WERI-Rb-1 (cell line): Measurements from ENCODE around the gene SASH1.
"Not testable (repeated sequence)": the region's sequence is repeated elsewhere in the genome, so short reads cannot be mapped to it uniquely, and the experiment has no call there.

Experiments used
- DNase-seq: peaks from one replicate; pipeline ENCODE4 v3.0.0-alpha.2; 2020
- H3K27ac ChIP-seq: fragments of 250-450 bp; sonication (Bioruptor Pico); 2 replicates; pipeline ENCODE4 v1.5.1; 2020; ENCODE audit warnings: mild to moderate bottlenecking, moderate library complexity
- H3K27me3 ChIP-seq: fragments of 250-450 bp; sonication (Bioruptor Pico); 2 replicates; pipeline ENCODE4 v1.5.1; 2021; ENCODE audit warnings: mild to moderate bottlenecking, low read depth, moderate library complexity; ENCODE audit not compliant: insufficient read depth, severe bottlenecking
- H3K36me3 ChIP-seq: fragments of 250-450 bp; sonication (Bioruptor Pico); 2 replicates; pipeline ENCODE4 v1.5.1; 2020; ENCODE audit warnings: mild to moderate bottlenecking, moderate library complexity
- H3K4me3 ChIP-seq: 2 replicates; pipeline ENCODE4 v1.5.1; 2011; ENCODE audit warnings: low read depth, mild to moderate bottlenecking, control low read depth, low read length
- H3K9me3 ChIP-seq: fragments of 250-450 bp; sonication (Bioruptor Pico); 2 replicates; pipeline ENCODE4 v1.5.1; 2021; ENCODE audit warnings: mild to moderate bottlenecking, moderate library complexity; ENCODE audit not compliant: severe bottlenecking
- CTCF ChIP-seq: IDR thresholded peaks from 2 replicates; pipeline ENCODE4 v1.5.1; 2011; ENCODE audit warnings: low read depth, mild to moderate bottlenecking, control low read depth, inconsistent platforms, low read length

Gene SASH1

GRCh38 chr6:148374040-148374774 is 31.6 kb downstream of the SASH1 start:
- Histone ChIP-seq H3K27me3 (no peaks in the 10 kb centered on the region), H3K36me3 (no peaks in the 10 kb centered on the region), H3K4me3 (no peak overlapping the region), H3K9me3 (no peaks in the 10 kb centered on the region), H3K27ac (no peak overlapping the region)
- DNase-seq, result no peak
- TF ChIP-seq CTCF, result no peak

- DNase-seq, result no peak
- Histone ChIP-seq H3K36me3 (no peaks in the 10 kb centered on the region), H3K27ac (no peak overlapping the region), H3K27me3 (no peaks in the 10 kb centered on the region), H3K4me3 (no peak overlapping the region), H3K9me3 (no peaks in the 10 kb centered on the region)
- no peak for TF ChIP-seq CTCF
Observed at GRCh38 chr6:148375401-148375800, 32.8 kb downstream of the SASH1 start.

GRCh38 chr6:148379481-148379880 is 36.8 kb downstream of the SASH1 start:
- TF ChIP-seq CTCF, result no peak
- no peaks in the 10 kb centered on the region for H3K36me3 ChIP-seq

GRCh38 chr6:148379966-148380713 is 37.5 kb downstream of the SASH1 start:
- H3K27me3 ChIP-seq, result no peaks in the 10 kb centered on the region
- TF ChIP-seq CTCF, result no peak
- no peaks in the 10 kb centered on the region for H3K36me3 ChIP-seq
- peak overlapping the region; percentile 41 for H3K4me3 ChIP-seq
- peak overlapping the region; percentile 73 for H3K27ac ChIP-seq
- DNase-seq, result peak; percentile 60
- H3K9me3 ChIP-seq, result no peaks in the 10 kb centered on the region

More at GRCh38 chr6:148379481-148379880, 36.8 kb downstream of the SASH1 start:
- Histone ChIP-seq H3K9me3 (no peaks in the 10 kb centered on the region), H3K27ac (peak overlapping the region; percentile 73), H3K4me3 (peak overlapping the region; percentile 41), H3K27me3 (no peaks in the 10 kb centered on the region)
- no peak for DNase-seq

GRCh38 chr6:148382051-148382450 is 39.4 kb downstream of the SASH1 start:
- not testable (repeated sequence) for H3K27me3 ChIP-seq, H3K4me3 ChIP-seq, DNase-seq, H3K9me3 ChIP-seq, H3K27ac ChIP-seq, H3K36me3 ChIP-seq

GRCh38 chr6:148382861-148383260 is 40.2 kb downstream of the SASH1 start:
- H3K4me3 ChIP-seq, result no peak overlapping the region
- no peak for DNase-seq
- H3K9me3 ChIP-seq, result no peaks in the 10 kb centered on the region
- H3K27me3 ChIP-seq, result no peaks in the 10 kb centered on the region
- no peak for TF ChIP-seq CTCF
- H3K36me3 ChIP-seq, result no peaks in the 10 kb centered on the region
- no peak overlapping the region for H3K27ac ChIP-seq
